Lower leg skin (tissue), 3 donors: Measurements from ENCODE around the gene NTMT1.

ENCODE experiments used
- CTCF ChIP-seq, 3 donors: fragments of 450-650 bp; IDR thresholded peaks; one replicate each; pipeline ENCODE4 v1.5.1; 2016; ENCODE audit warnings: antibody characterized with exemption in 3 of 3, mild to moderate bottlenecking in 3 of 3, moderate library complexity in 2 of 3
- POLR2A ChIP-seq, 2 donors: fragments of 450-650 bp; IDR thresholded peaks; one replicate each; pipeline ENCODE4 v1.6.1; 2016 to 2017; ENCODE audit warnings: antibody characterized with exemption in 2 of 2, mild to moderate bottlenecking in 1 of 2, moderate library complexity in 1 of 2

GRCh38 chr9:129587487-129588262, 38.3 kb upstream of the NTMT1 start:
- TF ChIP-seq CTCF (IDR thresholded peaks at IDR 0.05) (no peak), POLR2A (IDR thresholded peaks at IDR 0.05) (no peak)
